ENCODE data around the gene ETV3.

The ETV3 gene

GRCh38 chr1:157090771-157091170, 47.4 kb downstream of the ETV3 start:
- no peaks in the 10 kb centered on the region for H3K9me3 ChIP-seq (ENCODE audit: control insufficient read depth, insufficient read depth, low read length)
- no peak overlapping the region for H3K9ac ChIP-seq (ENCODE audit: low read depth, low read length)

GRCh38 chr1:157090196-157090647, 48.0 kb downstream of the ETV3 start:
- Histone ChIP-seq H3K36me3 (ENCODE audit: insufficient read depth, low read length) (no peaks in the 10 kb centered on the region), H3K9ac (ENCODE audit: low read depth, low read length) (no peak overlapping the region), H3K9me3 (ENCODE audit: control insufficient read depth, insufficient read depth, low read length) (no peaks in the 10 kb centered on the region), H3K4me1 (ENCODE audit: insufficient read depth, low read length) (peaks cover 10% of the 10 kb centered on the region)

More at GRCh38 chr1:157090771-157091170, 47.4 kb downstream of the ETV3 start:
- Histone ChIP-seq H3K4me1 (ENCODE audit: insufficient read depth, low read length) (peaks cover 10% of the 10 kb centered on the region), H3K36me3 (ENCODE audit: insufficient read depth, low read length) (no peaks in the 10 kb centered on the region)

GRCh38 chr1:157089789-157090188, 48.4 kb downstream of the ETV3 start:
- Histone ChIP-seq H3K9ac (ENCODE audit: low read depth, low read length) (no peak overlapping the region), H3K36me3 (ENCODE audit: insufficient read depth, low read length) (no peaks in the 10 kb centered on the region)

GRCh38 chr1:157088607-157089006, 49.6 kb downstream of the ETV3 start:
- Histone ChIP-seq H3K36me3 (ENCODE audit: insufficient read depth, low read length) (no peaks in the 10 kb centered on the region), H3K9me3 (ENCODE audit: control insufficient read depth, insufficient read depth, low read length) (no peaks in the 10 kb centered on the region), H3K9ac (ENCODE audit: low read depth, low read length) (no peak overlapping the region), H3K4me1 (ENCODE audit: insufficient read depth, low read length) (peaks cover 5% of the 10 kb centered on the region)

More at GRCh38 chr1:157089789-157090188, 48.4 kb downstream of the ETV3 start:
- Histone ChIP-seq H3K4me1 (ENCODE audit: insufficient read depth, low read length) (peaks cover 10% of the 10 kb centered on the region), H3K9me3 (ENCODE audit: control insufficient read depth, insufficient read depth, low read length) (no peaks in the 10 kb centered on the region)

DNA sequence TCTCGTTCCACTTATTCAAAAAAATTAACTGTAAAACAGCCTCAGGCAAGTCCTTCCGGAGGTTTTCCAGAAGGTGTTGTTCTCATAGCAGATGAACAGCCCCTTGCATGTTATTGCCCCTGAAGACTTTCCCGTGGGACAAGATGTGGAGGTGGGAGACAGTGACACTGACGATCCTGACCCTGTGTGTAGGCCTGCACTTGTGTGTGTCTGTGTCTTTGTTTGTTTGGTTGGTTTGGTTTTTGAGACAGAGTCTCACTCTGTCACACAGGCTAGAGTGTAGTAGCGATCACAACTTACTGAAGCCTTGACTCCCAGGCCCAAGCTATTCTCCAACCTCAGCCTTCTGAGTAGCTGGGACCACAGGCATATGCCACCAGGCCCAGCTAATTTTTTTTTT, 51.2 kb downstream of the ETV3 start:
- H3K9ac ChIP-seq (ENCODE audit: low read depth, low read length), result no peak overlapping the region

DNA sequence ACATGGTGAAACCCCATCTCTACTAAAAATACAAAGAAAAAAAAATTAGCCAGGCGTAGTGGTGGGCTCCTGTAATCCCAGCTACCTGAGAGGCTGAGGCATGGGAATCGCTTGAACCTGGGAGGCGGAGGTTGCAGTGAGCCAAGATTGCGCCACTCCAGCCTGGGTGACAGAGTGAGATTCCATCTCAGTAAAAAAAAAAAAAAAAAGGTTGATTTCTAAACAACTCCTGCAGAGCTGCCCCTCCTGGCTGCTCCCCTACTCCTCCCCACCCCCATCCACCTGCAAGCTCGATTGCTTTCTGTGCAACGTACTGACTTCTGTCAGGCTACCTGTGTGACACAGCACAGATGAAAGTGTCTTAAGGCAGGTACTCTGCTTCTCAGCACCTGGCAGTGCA, 51.9 kb downstream of the ETV3 start:
- no peaks in the 10 kb centered on the region for H3K9me3 ChIP-seq (ENCODE audit: control insufficient read depth, insufficient read depth, low read length)
- no peaks in the 10 kb centered on the region for H3K36me3 ChIP-seq (ENCODE audit: insufficient read depth, low read length)
- no peak overlapping the region for H3K9ac ChIP-seq (ENCODE audit: low read depth, low read length)
- peaks cover 11% of the 10 kb centered on the region for H3K4me1 ChIP-seq (ENCODE audit: insufficient read depth, low read length)

More for the DNA sequence above, 51.2 kb downstream of the ETV3 start:
- peaks cover 5% of the 10 kb centered on the region for H3K4me1 ChIP-seq (ENCODE audit: insufficient read depth, low read length)
- H3K36me3 ChIP-seq (ENCODE audit: insufficient read depth, low read length), result no peaks in the 10 kb centered on the region
- H3K9me3 ChIP-seq (ENCODE audit: control insufficient read depth, insufficient read depth, low read length), result no peaks in the 10 kb centered on the region

DNA sequence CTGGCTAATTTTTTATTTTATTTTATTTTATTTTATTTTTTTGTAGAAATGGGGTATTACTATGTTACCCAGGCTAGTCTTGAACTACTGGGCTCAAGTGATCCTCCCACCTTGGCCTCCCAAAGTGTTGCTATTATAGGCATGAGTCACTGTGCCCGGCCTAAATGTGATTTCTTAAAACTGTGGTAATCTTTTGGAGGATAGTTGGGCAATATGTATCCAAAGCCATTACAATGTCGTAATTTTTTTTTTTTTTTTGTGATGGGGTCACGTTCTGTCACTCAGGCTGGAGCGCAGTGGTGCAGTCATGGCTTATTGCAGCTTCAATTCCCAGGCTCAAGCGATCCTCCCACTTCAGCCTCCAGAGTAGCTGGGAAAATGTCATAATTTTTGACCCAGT, 52.8 kb downstream of the ETV3 start:
- peaks cover 8% of the 10 kb centered on the region for H3K4me1 ChIP-seq (ENCODE audit: insufficient read depth, low read length)
- no peaks in the 10 kb centered on the region for H3K36me3 ChIP-seq (ENCODE audit: insufficient read depth, low read length)
- H3K9ac ChIP-seq (ENCODE audit: low read depth, low read length), result no peak overlapping the region
- no peaks in the 10 kb centered on the region for H3K9me3 ChIP-seq (ENCODE audit: control insufficient read depth, insufficient read depth, low read length)

DNA sequence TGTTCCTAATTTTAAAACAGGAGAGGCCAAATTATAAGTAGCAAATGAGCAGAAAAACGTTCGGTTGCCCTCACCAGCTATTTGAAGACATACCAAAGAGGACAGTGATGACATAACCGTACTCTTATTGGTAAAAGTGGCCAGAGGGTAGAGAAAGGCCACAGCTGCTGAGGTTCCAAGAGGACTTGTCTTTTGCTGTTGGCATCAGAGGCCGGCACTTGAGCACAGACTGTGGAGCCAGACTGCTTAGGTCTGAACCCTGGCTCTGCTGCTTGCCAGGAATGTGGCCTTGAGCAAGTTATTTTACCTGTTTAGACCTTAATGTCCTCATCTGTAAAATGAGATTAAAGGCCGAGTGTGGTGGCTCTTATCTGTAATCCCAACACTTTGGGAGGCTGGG, 53.5 kb downstream of the ETV3 start:
- Histone ChIP-seq H3K9ac (ENCODE audit: low read depth, low read length) (no peak overlapping the region), H3K36me3 (ENCODE audit: insufficient read depth, low read length) (no peaks in the 10 kb centered on the region), H3K9me3 (ENCODE audit: control insufficient read depth, insufficient read depth, low read length) (no peaks in the 10 kb centered on the region), H3K4me1 (ENCODE audit: insufficient read depth, low read length) (peaks cover 6% of the 10 kb centered on the region)

DNA sequence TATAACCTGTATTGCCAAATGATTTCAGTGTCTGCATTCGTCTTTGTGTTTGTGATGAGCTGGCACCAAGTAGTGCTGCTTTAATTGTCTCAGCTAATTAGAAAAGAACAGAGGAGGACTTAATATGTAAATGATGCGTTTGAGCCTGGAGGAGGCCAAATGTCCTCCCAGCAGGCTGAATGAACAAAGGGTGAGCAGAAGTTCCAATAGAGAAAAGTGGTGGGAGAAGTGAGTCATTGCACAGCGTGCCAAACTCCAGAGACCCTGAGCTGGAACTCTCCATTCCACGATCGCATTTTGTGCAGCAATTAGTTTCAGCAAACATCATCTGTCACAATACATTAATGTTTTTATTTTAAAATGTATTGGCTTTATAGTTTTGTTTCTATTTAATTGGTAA, 56.5 kb downstream of the ETV3 start:
- Histone ChIP-seq H3K4me1 (ENCODE audit: insufficient read depth, low read length) (peaks cover 6% of the 10 kb centered on the region), H3K36me3 (ENCODE audit: insufficient read depth, low read length) (no peaks in the 10 kb centered on the region), H3K9ac (ENCODE audit: low read depth, low read length) (no peak overlapping the region)

GRCh38 chr1:157080714-157081113, 57.5 kb downstream of the ETV3 start:
- Histone ChIP-seq H3K4me1 (ENCODE audit: insufficient read depth, low read length) (peaks cover 6% of the 10 kb centered on the region), H3K9ac (ENCODE audit: low read depth, low read length) (no peak overlapping the region), H3K36me3 (ENCODE audit: insufficient read depth, low read length) (no peaks in the 10 kb centered on the region), H3K9me3 (ENCODE audit: control insufficient read depth, insufficient read depth, low read length) (no peaks in the 10 kb centered on the region)

More for the DNA sequence above, 56.5 kb downstream of the ETV3 start:
- H3K9me3 ChIP-seq (ENCODE audit: control insufficient read depth, insufficient read depth, low read length), result no peaks in the 10 kb centered on the region

DNA sequence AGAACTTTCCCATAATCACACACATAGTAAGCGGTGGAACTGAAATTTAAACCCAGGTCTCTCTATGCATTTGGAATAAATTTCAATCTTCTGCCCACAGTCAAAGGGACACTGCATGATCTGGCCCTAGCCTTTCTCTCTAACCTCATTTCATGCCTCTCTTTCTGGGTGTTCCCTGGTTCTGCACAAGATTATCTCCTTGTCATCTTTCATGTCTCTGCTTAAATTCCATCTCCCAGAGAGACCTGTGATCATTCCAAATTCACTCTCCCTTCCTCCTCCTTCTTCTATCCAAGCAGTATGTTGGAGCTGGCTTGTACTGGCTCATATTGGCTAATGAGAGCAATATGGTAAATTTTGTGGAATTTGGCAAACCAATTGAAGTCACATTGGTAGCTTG, 60.8 kb downstream of the ETV3 start:
- peaks cover 6% of the 10 kb centered on the region for H3K4me1 ChIP-seq (ENCODE audit: insufficient read depth, low read length)
- H3K36me3 ChIP-seq (ENCODE audit: insufficient read depth, low read length), result no peaks in the 10 kb centered on the region
- no peaks in the 10 kb centered on the region for H3K9me3 ChIP-seq (ENCODE audit: control insufficient read depth, insufficient read depth, low read length)
- H3K9ac ChIP-seq (ENCODE audit: low read depth, low read length), result no peak overlapping the region

- Histone ChIP-seq H3K9ac (ENCODE audit: low read depth, low read length) (no peak overlapping the region), H3K4me1 (ENCODE audit: insufficient read depth, low read length) (no peaks in the 10 kb centered on the region; the same call in 1 of the 2 replicates), H3K36me3 (ENCODE audit: insufficient read depth, low read length) (no peaks in the 10 kb centered on the region), H3K9me3 (ENCODE audit: control insufficient read depth, insufficient read depth, low read length) (no peaks in the 10 kb centered on the region)
Observed at GRCh38 chr1:157073944-157074685, 64.1 kb downstream of the ETV3 start.
